ENCODE data around the gene STXBP1. TPM values are rescaled to one million over a fixed set of nuclear protein-coding genes. Genes with fewer than 3 reads are reported as not detected.

The STXBP1 gene
- total and polyA plus RNA-seq, 2 of the 13 experiments (the other 11 are each of a cell fraction or from before 2014, with no cell fraction given): 2.9 TPM

- TF ChIP-seq ZNF597 (CRISPR knock-in tag; IDR thresholded peaks at IDR 0.05) (no peak), CBX2 (IDR thresholded peaks at IDR 0.05; ENCODE audit: low read depth, low read length) (no peak), CBX2 (CRISPR knock-in tag; IDR thresholded peaks at IDR 0.05; ENCODE audit: low read depth) (no peak), ZNF772 (CRISPR knock-in tag; IDR thresholded peaks at IDR 0.05) (0 out of 2 replicates have a peak, but pooled peaks have one; percentile 31), MXD3 (CRISPR knock-in tag; IDR thresholded peaks at IDR 0.05) (no peak), MED8 (CRISPR knock-in tag; IDR thresholded peaks at IDR 0.05; ENCODE audit: insufficient replicate concordance) (no peak), ZNF24 (IDR thresholded peaks at IDR 0.05) (no peak), ISX (CRISPR knock-in tag; conservative IDR thresholded peaks at IDR 0.05) (no peak), HOXA3 (CRISPR knock-in tag; IDR thresholded peaks at IDR 0.05) (no peak), ZMAT3 (CRISPR knock-in tag; conservative IDR thresholded peaks at IDR 0.05) (no peak), RBFOX2 (IDR thresholded peaks at IDR 0.05; ENCODE audit: low read depth, low read length) (peak; percentile 66), SMAD1 (CRISPR knock-in tag; IDR thresholded peaks at IDR 0.05; ENCODE audit: borderline replicate concordance, low read depth) (peak; percentile 59; the same call in 1 of the 2 replicates), HOXD1 (CRISPR knock-in tag; IDR thresholded peaks at IDR 0.05) (no peak), MTA3 (CRISPR knock-in tag; IDR thresholded peaks at IDR 0.05) (no peak), ZNF354B (CRISPR knock-in tag; IDR thresholded peaks at IDR 0.05) (no peak), SUZ12 (IDR thresholded peaks at IDR 0.05; ENCODE audit: low read depth, low read length) (no peak), ZNF550 (CRISPR knock-in tag; IDR thresholded peaks at IDR 0.05; ENCODE audit: borderline replicate concordance) (no peak), ZNF83 (CRISPR knock-in tag; IDR thresholded peaks at IDR 0.05; ENCODE audit: borderline replicate concordance) (no peak), ZNF580 (CRISPR knock-in tag; IDR thresholded peaks at IDR 0.05; ENCODE audit: borderline replicate concordance, low read depth) (0 out of 2 replicates have a peak, but pooled peaks have one; percentile 24), ZNF232 (CRISPR knock-in tag; IDR thresholded peaks at IDR 0.05; ENCODE audit: borderline replicate concordance) (no peak), ISL2 (CRISPR knock-in tag; IDR thresholded peaks at IDR 0.05) (no peak), ZBED4 (CRISPR knock-in tag; IDR thresholded peaks at IDR 0.05; ENCODE audit: borderline replicate concordance) (no peak), ZGPAT (CRISPR knock-in tag; IDR thresholded peaks at IDR 0.05) (no peak), YEATS4 (CRISPR knock-in tag; IDR thresholded peaks at IDR 0.05; ENCODE audit: borderline replicate concordance) (peak; percentile 24; the same call in 1 of the 2 replicates)
These were observed 44.1 kb upstream of the STXBP1 start (continued) for GRCh38 chr9:127567730-127568617.

Measured in HepG2 (cell line).